Measurements from ENCODE around the gene ACSS1.

- TF ChIP-seq CTCF (conservative IDR thresholded peaks at IDR 0.05), result no peak
- no peak for TF ChIP-seq EZH2 (IDR thresholded peaks at IDR 0.05; ENCODE audit: low read depth)
These were observed 36.6 kb downstream of the ACSS1 start for GRCh38 chr20:25021336-25021735.
